ENCODE measurements around the gene TMEM87B.
A peak's percentile ranks its signal among the peaks of the same experiment; 100 is the strongest.
"Not testable (repeated sequence)": the region's sequence is repeated elsewhere in the genome, so short reads cannot be mapped to it uniquely, and the experiment has no call there.

The TMEM87B gene

GRCh38 chr2:112034924-112035323, 20.1 kb upstream of the TMEM87B start:
- DNase-seq, result no peak

GRCh38 chr2:112035786-112036185, 19.3 kb upstream of the TMEM87B start:
- peak; percentile 10 for DNase-seq

DNA sequence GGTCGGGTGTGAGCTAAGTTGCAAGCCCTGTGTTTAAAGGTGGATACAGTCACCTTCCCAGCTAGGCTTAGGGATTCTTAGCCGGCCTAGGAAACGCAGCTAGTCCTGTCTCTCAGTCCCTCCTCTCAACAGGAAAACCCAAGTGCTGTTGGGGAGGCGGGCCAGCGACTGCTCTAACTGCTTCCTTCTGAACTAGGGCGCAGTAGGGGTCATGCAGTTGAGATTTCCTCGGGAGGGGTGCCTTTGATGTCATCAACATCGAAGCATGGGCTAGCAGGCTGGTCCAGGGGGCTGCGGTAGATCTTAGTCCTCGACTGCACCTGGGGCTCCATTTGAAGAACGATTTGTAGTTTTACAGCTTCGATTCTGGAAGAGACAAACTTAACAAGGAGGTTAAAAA, 15.5 kb upstream of the TMEM87B start:
- not testable (repeated sequence) for DNase-seq

- not testable (repeated sequence) for DNase-seq
These were observed 15.0 kb upstream of the TMEM87B start for GRCh38 chr2:112040066-112040465.

DNA sequence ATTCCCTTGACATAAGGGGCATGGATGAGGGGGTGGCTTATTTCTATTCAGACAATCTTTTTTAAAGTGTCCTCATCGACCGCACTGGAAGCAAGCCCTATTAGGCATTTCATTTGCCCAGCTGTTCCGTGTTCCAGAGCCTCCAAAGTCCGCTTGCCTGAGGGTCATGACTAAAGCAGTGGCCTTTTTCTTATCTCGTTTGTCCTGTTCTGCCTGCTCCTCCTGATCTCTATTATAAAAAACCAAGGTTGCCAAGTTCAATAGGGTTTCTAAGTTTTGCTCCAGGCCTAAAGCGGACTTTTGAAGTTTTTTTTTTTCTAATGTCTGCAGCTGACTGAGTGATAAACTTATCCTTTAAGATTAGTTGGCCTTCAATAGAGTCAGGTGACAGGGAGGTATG, 13.6 kb upstream of the TMEM87B start:
- not testable (repeated sequence) for DNase-seq

DNA sequence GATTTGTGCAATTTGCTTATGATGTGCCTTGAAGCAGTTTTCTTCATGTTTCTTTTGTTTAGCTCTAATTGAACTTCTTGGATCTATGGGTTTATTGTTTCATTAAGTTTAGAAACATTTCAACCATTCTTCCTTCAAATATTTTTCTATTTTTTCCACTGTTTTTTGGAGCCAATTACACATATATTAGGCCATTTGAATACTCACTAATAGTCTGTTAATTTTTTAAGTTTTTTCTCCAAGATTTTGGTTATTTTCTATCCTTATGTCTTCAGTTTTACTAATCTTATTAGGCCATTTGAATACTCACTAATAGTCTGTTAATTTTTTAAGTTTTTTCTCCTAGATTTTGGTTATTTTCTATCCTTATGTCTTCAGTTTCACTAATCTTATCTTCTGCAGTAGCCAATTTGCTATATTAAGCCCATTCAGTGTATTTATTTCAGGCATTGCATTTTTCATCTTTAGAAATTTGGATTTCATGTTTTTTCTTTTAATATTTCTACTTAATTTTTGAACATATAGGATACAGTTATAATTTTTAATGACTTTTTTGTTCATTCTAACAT, 9.5 kb upstream of the TMEM87B start:
- DNase-seq, result no peak

DNA sequence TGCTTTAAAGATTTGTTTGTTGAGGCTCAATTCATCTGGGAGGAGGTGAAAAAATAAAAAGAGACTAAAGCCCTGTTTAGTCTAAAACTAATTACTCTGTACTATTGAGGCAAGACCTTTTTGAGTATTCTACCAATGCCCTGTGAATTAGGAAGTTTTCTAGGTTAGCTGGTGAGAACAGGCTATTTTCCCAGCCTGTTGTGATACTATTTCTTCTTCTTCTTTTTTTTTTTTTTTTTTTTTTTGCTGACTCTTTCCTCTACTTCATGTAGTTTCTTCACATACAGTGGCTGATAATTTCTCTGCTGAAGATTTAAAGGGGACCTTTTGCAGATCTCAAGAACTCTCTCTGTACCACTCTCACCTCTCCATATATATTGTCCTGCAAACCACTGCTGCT, 8.8 kb upstream of the TMEM87B start:
- DNase-seq, result no peak

DNA sequence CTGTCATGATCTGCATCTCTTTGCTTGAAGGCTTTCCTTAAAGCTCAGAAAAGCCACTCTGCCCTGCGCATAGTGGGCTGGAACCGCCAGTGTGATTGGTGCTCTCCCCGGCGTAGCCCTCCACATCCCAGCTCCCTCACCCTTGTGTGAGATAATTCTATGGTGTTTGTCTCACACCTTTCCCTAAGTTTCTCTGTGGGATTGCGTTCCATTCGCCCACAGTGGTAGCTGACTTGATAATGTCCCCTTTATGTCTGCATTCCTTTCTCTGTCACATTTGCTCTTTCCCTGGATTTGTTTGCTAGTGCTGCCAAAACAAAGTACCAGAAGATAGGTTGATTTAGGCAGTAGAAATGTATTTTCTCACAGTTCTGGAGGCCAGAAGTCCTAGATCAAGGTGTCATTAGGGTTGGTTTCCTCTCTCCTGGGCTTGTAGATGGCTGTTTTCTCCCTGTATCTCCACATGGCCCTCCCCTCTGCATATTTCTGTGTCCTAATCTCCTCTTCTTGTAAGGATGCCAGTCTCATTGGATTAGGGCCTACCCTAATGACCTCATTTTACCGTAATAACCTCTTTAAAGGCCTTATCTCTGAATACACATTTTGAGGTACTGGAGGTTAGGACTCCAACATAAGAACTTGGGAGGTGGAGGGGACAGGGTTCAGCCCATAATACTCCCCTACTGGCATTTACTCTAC, 7.4 kb upstream of the TMEM87B start:
- DNase-seq, result no peak

DNA sequence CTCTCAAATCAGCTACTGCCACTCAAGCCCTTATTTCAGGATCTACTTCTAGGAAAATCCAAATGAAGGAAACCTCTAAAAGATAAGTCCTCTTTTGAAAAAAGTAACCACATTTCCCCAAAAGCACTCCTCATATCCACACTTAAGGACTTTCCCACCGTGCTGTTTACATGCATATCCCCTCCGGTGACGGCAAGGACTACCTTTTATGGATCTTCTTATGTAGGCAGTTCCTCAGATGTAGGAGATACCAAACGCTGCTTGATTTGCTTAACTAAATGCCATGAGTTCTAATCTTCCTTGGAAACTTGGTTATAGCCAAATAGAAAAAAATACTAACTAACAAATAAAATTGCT, 6.9 kb upstream of the TMEM87B start:
- no peak for DNase-seq

DNA sequence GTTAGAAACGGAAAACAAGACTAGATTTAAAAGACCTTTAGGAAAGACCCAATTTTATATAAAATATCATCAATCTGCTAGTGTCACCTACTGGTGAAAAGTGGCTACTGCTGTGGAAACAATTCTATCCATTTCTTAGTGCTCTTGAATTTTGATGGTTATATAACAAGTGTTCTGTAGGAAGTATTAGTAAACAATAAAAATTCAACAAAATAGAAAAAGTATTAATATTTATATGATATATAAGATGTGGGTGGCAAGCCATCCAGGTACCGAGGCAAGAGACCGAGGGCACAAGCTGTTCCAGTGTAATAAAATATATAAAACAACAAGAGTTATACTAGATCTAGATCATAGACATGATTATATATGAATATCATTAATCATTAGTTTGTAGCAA, 6.2 kb upstream of the TMEM87B start:
- peak; percentile 33 for DNase-seq

GRCh38 chr2:112050316-112050715, 4.8 kb upstream of the TMEM87B start:
- DNase-seq, result no peak

GRCh38 chr2:112053917-112054846, 887 bp upstream of the TMEM87B start:
- DNase-seq, result peak; percentile 92

DNA sequence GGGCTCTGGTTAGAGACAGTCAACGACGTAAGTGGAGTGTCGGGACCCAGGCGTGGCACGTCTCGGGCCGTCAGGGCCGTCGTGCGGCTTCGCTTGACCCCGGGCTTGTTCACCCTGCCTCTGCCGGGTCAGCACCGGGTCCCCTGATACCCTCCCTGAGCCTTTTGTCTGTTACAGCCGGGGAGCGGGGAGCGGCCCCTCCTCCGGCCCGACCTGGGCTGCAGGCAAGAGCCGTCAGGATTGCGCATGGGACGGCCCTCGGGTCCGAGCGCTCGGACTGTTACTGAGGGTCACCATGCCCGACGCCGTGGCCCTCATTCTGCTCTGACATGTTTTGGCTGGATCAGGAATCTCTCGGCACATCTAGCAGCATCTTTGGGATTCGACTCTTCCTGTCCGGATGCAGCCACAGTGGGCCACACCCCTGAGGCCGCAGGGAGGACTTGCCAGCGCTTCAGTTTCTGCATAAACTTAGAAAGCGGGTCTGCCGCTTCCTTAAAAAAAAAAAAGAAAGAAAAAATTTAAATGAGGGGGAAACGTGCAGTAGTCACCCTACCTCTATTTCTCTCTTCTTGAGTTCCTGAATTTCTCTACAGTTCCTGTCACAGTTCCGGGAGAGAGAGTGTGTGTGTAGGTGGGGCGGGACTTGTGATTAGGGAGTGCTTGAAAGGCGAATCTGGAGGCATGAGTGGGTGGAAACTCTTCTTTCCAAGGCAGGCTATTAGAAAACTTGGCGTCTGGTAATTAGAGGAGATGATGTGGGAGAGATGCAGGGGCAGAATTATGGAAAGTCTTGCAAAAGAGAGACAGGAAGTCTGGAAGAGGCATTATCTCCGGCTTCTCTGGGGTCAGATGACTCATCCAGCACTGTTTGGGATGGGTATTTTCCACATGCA, 909 bp downstream of the TMEM87B start:
- DNase-seq, result peak; percentile 50

GRCh38 chr2:112056626-112056987, 1.5 kb downstream of the TMEM87B start:
- DNase-seq, result no peak

DNA sequence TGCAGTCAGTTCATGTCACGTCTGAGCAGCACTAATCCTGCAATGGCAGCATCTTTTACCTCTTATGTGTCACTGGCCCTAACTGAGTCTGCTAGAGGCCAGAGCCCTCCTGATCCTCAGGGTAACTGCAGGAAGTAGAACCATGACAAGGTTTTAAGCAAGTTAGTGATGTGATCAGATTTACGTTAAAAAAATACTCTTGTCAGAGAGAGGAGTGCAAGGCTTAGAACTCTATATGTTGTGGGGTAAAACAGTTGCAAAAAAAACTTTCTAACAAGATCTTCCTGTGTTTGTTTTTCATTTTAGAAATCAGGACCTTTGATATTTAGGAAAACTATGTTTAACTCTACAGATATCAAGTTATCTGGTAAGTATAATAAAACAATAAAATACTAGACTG, 4.6 kb downstream of the TMEM87B start:
- DNase-seq, result no peak

GRCh38 chr2:112061299-112061698, 6.2 kb downstream of the TMEM87B start:
- DNase-seq, result no peak

DNA sequence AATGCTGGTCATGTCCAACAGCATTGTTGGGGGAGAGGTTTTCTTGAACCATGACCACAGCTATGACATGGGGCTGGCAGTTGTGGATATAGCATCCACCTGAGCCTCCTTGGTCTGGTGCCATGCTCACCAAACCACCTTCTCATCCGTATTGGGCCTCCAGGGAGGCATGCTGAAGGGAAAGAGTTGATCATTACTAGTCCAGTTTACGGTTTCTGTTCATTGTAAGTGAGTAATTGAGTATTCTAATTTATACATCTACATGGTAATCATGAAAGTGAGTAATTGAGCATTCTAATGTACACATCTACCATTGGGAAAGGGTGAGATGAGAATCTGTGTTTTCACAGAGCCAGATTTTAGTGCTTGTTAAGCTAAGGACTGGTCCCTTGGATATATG, 6.8 kb downstream of the TMEM87B start:
- DNase-seq, result no peak

- DNase-seq, result no peak
These were observed 7.8 kb downstream of the TMEM87B start for GRCh38 chr2:112062894-112063293.

DNA sequence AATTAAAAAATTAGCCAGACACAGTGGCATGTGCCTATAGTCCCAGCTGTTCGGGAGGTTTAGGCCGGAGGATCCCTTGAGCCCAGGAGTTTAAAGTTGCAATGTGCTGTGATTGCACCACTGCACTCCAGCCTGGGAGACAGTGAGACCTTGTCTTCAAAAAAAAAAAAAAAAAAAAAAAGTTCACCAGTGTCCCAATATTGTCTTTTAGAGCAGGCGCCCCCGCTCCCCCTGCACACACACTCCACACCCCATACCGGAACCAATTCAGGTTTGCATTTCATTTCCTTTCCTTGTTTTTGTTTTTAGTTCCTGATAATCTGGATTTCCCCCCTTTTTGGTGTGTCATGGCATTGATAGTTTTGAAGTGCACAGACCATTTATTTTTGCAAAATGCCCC, 10.4 kb downstream of the TMEM87B start:
- DNase-seq, result no peak

DNA sequence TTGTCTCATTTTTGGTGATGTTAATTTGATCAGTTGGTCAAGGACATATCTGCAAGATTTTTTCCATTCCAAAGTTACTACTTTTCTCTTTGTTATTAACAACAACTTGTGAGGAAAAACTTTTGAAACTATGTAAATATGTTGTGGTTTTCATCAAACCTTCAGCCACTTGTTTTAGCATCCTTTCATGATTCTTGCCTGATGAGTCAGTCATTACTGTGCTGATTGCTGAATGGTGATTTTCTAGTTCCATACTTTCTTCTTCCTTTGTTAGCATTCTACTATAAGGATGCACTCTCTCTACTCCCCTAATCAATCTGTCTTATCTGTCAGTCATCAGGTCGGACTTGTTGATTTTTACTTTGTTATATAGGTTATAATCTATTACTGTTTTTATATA, 10.9 kb downstream of the TMEM87B start:
- DNase-seq, result no peak

DNA sequence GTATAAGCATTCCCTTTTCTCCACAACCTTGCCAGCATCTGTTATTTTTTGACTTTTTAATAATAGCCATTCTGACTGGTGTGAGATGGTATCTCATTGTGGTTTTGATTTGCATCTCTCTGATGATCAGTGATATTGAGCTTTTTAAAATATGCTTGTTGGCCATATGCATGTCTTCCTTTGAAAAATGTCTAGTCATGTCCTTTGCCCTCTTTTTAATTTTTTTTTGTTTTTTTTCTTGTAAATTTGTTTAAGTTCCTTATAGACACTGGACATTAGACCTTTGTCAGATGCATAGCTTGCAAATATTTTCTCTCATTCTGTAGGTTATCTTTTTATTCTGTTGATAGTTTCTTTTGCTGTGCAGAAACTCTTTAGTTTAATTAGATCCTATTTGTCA, 14.7 kb downstream of the TMEM87B start:
- DNase-seq, result not testable (repeated sequence)

DNA sequence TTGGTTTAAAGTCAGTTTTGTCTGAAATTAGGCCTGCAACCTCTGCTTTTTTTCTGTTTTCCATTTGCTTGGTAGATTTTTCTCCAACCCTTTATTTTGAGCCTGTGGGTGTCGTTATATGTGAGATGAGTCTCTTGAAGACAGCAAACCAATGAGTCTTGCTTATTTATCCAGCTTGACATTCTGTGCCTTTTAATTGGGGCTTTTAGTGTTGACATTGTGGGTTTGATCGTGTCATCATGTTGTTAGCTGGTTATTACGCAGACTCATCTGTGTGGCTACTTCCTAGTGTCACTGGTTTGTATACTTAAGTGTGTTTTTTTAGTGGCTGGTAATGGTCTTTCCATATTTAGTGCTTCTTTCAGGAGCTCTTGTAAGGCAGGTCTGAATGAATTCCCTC, 18.8 kb downstream of the TMEM87B start:
- no peak for DNase-seq

DNA sequence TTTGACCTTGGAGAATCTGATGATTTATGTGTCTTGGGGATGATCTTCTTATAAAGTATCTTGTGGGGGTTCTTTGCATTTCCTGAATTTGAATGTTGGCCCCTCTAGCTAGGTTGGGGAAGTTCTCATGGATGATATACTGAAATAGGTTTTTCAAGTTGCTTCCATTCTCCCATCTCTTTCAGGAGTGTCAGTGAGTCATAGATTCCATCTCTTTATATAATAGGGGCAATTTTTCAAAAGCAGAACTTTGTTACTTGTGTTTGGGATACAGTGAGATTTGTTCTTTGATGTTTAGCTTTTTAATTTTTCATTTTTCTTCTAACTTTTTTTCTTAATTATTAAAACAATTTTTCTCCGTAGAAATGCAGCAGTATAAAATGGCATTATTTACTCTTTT, 19.4 kb downstream of the TMEM87B start:
- no peak for DNase-seq
